Aorta (tissue), 5 donors: Measurements from ENCODE around the gene TSPO2. TPM values are rescaled to one million over a fixed set of nuclear protein-coding genes. Genes with fewer than 3 reads are reported as not detected.

Experiments used
- ATAC-seq: fragments of 200-7000 bp; cut with Tn5 transposase; one replicate; pipeline ENCODE4 v1.9.1; 2022; ENCODE audit warnings: moderate library complexity; ENCODE audit not compliant: low FRiP score
- DNase-seq, 2 donors: peaks; one replicate each; pipeline ENCODE4 v3.0.0-alpha.2; 2020
- H3K27ac ChIP-seq, 2 donors: one replicate each; pipeline ENCODE4 v1.5.1; 2013; ENCODE audit warnings: low read length in 2 of 2, mild to moderate bottlenecking in 2 of 2, moderate library complexity in 2 of 2, control low read depth in 1 of 2, inconsistent platforms in 1 of 2, low read depth in 1 of 2
- H3K27me3 ChIP-seq, 2 donors: one replicate each; pipeline ENCODE4 v1.6.1; 2013; ENCODE audit warnings: control low read depth in 1 of 2, low read length in 1 of 2, mild to moderate bottlenecking in 1 of 2, moderate library complexity in 1 of 2; ENCODE audit not compliant: insufficient read depth in 2 of 2, control insufficient read depth in 1 of 2
- H3K36me3 ChIP-seq, 2 donors: one replicate each; pipeline ENCODE4 v1.6.1; 2013; ENCODE audit warnings: control low read depth in 1 of 2, low read length in 1 of 2, mild to moderate bottlenecking in 1 of 2; ENCODE audit not compliant: insufficient read depth in 2 of 2, control insufficient read depth in 1 of 2
- H3K4me1 ChIP-seq, 2 donors: one replicate each; pipeline ENCODE4 v1.6.1; 2013; ENCODE audit warnings: low read length in 2 of 2, control low read depth in 1 of 2, mild to moderate bottlenecking in 1 of 2, moderate library complexity in 1 of 2; ENCODE audit not compliant: insufficient read depth in 2 of 2, control insufficient read depth in 1 of 2
- H3K4me3 ChIP-seq, 2 donors: one replicate each; pipeline ENCODE4 v1.5.1; 2013; ENCODE audit warnings: low read length in 2 of 2, control low read depth in 1 of 2, mild to moderate bottlenecking in 1 of 2
- H3K9me3 ChIP-seq: one replicate; pipeline ENCODE4 v1.6.1; 2013; ENCODE audit warnings: mild to moderate bottlenecking, low read length; ENCODE audit not compliant: control insufficient read depth
- WGBS, 2 donors: extraction: QIAGEN DNeasy Blood & Tissue Kit; methylation state at CpG; one replicate each; pipeline ENCODE4 v1.1.7; 2013; 5-methylcytosine and 5-hydroxymethylcytosine counted together
- intact Hi-C, 2 donors: fragments of 100-400 bp; cut with DNase I; formaldehyde crosslinking; loops; one replicate each; pipeline versions ENCODE4 v1.14.2 to v1.15.0; 2022
- polyA plus RNA-seq, 2 donors: library from polyadenylated mRNA; stranded (reverse); fragments of 200-250 nt; gene quantifications; one replicate each; pipeline ENCODE4 v1.2.3, GENCODE V29; 2013
- total RNA-seq, 2 donors: library from RNA; stranded (reverse); fragmentation: NEBNext Ultra II Directional; extraction: Animal tissue kit (Norgen Biotek cat#: 25700); gene quantifications; one replicate each; pipeline ENCODE4 v1.2.1, GENCODE V29; 2021
- donor health status: healthy with polysubstance abuse.
- donor health status: Bipolar disorder and iron deficiency.
- donor health status: DM: no; HTN: no; CAD: no.
- donor health status: DM: no; HTN: no; CAD: no.
- donor health status: DM: yes; HTN: yes; CAD: no.

Gene TSPO2
- total and polyA plus RNA-seq, 4 donors = not detected

DNA sequence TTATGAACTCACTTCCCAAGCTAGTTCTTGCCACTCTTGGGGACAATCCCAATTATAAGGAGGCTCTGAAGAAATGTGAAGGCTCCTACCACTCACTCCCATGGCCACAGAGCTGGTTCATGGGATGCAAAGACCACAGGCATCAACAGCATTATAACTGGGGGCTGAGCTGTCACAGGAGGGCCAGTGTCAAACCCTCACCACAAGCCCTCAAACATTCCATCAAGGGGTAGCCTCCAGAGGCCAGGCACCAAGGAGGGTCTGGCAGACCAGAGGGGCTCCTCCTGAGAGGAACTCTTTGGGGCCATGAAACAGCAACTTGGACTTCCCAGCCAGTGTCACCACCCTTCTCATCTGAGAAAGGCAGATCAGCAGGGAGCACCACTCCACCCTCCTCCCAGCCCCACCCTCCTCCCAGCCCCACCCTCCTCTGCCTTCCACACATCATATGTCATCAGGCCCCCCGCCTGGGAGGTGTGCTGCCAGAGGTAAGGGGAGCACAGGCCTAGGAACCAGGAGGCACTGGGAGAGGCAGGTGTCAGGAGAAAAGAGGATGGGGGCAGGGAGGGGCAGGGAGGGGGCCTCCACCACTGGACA is 1.2 kb upstream of the TSPO2 start:
- no peaks in the 10 kb centered on the region for H3K36me3 ChIP-seq
- no peaks in the 10 kb centered on the region for H3K27me3 ChIP-seq
- 85 to 87% methylated on average over 1 of the region's 1 CpG for WGBS, 2 donors
- H3K27ac ChIP-seq = no peak overlapping the region
- H3K9me3 ChIP-seq = no peaks in the 10 kb centered on the region
- DNase-seq (no peak), ATAC-seq (no peak)
- H3K4me3 ChIP-seq = no peak overlapping the region
- intact Hi-C loops = no loop called here
- H3K4me1 ChIP-seq = no peaks in the 10 kb centered on the region

GRCh38 chr6:41043151-41043550 is 884 bp downstream of the TSPO2 start:
- no peak overlapping the region for H3K27ac ChIP-seq
- H3K27me3 ChIP-seq = no peaks in the 10 kb centered on the region
- H3K4me3 ChIP-seq = no peak overlapping the region
- intact Hi-C loops = no loop called here
- H3K9me3 ChIP-seq = no peaks in the 10 kb centered on the region
- ATAC-seq = no peak
- no peak for DNase-seq
- 96 to 97% methylated on average over 3 of the region's 3 CpGs for WGBS, 2 donors
- H3K4me1 ChIP-seq = no peaks in the 10 kb centered on the region
- H3K36me3 ChIP-seq = no peaks in the 10 kb centered on the region

GRCh38 chr6:41045664-41046063 is 3.4 kb downstream of the TSPO2 start:
- DNase-seq (no peak), ATAC-seq (no peak)
- intact Hi-C loops = no loop called here
- Histone ChIP-seq H3K9me3 (no peaks in the 10 kb centered on the region), H3K27me3 (no peaks in the 10 kb centered on the region), H3K36me3 (no peaks in the 10 kb centered on the region), H3K4me1 (no peaks in the 10 kb centered on the region), H3K27ac (no peak overlapping the region), H3K4me3 (no peak overlapping the region)
- 73 to 79% methylated on average over 5 of the region's 5 CpGs for WGBS, 2 donors

- DNase-seq (no peak), ATAC-seq (no peak)
- H3K27me3 ChIP-seq = no peaks in the 10 kb centered on the region
- no peaks in the 10 kb centered on the region for H3K4me1 ChIP-seq
- H3K4me3 ChIP-seq = no peak overlapping the region
- no peaks in the 10 kb centered on the region for H3K9me3 ChIP-seq
- no peak overlapping the region for H3K27ac ChIP-seq
- intact Hi-C loops = no loop called here
- 72 to 75% methylated on average over 1 of the region's 1 CpG for WGBS, 2 donors
- H3K36me3 ChIP-seq = no peaks in the 10 kb centered on the region
Observed at GRCh38 chr6:41046084-41046483, 3.8 kb downstream of the TSPO2 start.

GRCh38 chr6:41047306-41047705 is 5.0 kb downstream of the TSPO2 start:
- intact Hi-C loops = no loop called here
- Histone ChIP-seq H3K4me1 (no peaks in the 10 kb centered on the region), H3K4me3 (no peak overlapping the region), H3K27ac (no peak overlapping the region), H3K9me3 (no peaks in the 10 kb centered on the region), H3K36me3 (no peaks in the 10 kb centered on the region), H3K27me3 (no peaks in the 10 kb centered on the region)
- WGBS, 2 donors = 93 to 98% methylated on average over 2 of the region's 2 CpGs
- ATAC-seq (no peak), DNase-seq (no peak)

DNA sequence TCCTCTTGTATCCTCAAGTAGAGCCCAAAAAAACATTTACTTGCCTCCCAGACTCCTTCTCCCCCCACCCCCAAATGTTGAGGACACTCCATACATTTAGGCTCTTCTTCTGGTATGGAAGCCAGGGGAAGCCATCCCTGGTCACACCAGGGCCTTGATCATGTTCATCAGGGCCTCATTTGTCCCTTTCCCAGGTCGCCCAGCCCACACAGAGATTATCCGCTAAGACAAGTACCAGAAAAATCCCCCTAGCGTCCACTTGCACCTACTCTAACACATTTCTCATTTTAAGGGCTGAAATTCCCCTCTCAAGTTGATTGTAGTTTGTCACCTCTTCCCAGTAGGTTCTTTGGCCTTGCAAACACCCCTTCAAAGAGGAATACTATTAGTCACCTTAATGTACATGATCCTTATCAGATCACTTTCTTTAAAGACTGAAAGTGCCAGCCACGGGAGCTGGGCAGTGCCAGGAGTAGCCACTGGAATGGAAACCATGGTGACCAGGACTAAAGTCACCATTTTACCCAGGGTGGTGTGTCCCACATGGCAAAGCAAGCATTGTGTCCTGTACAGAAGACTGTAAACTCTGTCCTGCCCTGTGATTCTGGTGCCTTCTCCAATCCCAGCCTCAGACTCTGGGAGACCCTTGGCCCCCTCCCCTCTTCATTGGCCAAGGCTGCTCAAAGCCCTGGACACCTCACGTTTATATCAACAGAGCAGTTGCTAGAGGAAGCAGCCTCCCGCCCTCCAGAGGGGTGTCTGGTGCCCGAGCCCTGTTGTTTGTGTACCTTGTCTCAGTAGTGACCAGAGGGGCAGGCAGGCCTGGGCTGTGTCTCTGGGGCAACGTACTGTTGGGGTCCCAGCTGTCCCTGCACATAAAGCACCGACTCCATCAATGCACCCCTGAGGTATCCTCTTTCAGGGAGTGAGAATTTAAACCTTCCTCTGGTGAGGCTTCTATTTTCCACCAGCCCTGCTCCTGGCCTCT is 5.8 kb downstream of the TSPO2 start:
- 75 to 76% methylated on average over 9 of the region's 9 CpGs for WGBS, 2 donors
- peak in 1 of 2 donors; percentile 60 for DNase-seq
- Histone ChIP-seq H3K4me1 (no peaks in the 10 kb centered on the region), H3K9me3 (no peaks in the 10 kb centered on the region), H3K36me3 (no peaks in the 10 kb centered on the region), H3K27ac (no peak overlapping the region), H3K4me3 (no peak overlapping the region), H3K27me3 (no peaks in the 10 kb centered on the region)
- intact Hi-C loops = no loop called here
- ATAC-seq = no peak

DNA sequence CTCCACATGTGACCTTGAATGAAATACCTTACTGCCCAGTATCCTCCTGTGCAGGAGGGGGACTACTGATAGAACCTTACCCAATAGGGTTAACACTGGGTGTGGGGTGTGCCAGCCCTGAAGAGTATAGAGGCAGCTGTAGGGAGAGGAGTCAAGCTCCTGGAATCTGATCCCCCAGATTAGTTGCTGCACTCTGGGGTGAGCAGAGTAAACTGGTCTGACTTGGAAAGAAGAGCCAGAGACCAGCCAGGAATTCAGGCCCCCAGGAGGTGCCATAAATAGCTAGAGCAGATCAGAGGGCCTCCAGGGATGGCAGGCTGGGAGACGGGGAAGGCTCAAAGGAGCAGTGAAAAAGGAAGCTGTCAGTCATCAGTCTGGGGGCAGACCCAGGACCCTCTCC is 7.3 kb downstream of the TSPO2 start:
- DNase-seq = no peak
- Histone ChIP-seq H3K36me3 (no peaks in the 10 kb centered on the region), H3K4me3 (no peak overlapping the region), H3K9me3 (no peaks in the 10 kb centered on the region), H3K4me1 (no peaks in the 10 kb centered on the region), H3K27me3 (no peaks in the 10 kb centered on the region), H3K27ac (no peak overlapping the region)
- intact Hi-C loops = no loop called here
- 26 to 30% methylated on average over 1 of the region's 1 CpG for WGBS, 2 donors
- ATAC-seq = no peak

- H3K27ac ChIP-seq = no peak overlapping the region
- no peak for ATAC-seq
- 84 to 89% methylated on average over 7 of the region's 7 CpGs for WGBS, 2 donors
- H3K4me3 ChIP-seq = no peak overlapping the region
- H3K4me1 ChIP-seq = no peaks in the 10 kb centered on the region
- intact Hi-C loops = no loop called here
- no peak for DNase-seq
- no peaks in the 10 kb centered on the region for H3K9me3 ChIP-seq
- H3K36me3 ChIP-seq = no peaks in the 10 kb centered on the region
- no peaks in the 10 kb centered on the region for H3K27me3 ChIP-seq
Observed at GRCh38 chr6:41049955-41050354, 7.7 kb downstream of the TSPO2 start.

GRCh38 chr6:41050536-41050935 is 8.3 kb downstream of the TSPO2 start:
- 83 to 86% methylated on average over 3 of the region's 3 CpGs for WGBS, 2 donors
- ATAC-seq (no peak), DNase-seq (no peak)
- no peaks in the 10 kb centered on the region for H3K27me3 ChIP-seq
- H3K36me3 ChIP-seq = no peaks in the 10 kb centered on the region
- no peaks in the 10 kb centered on the region for H3K4me1 ChIP-seq
- H3K9me3 ChIP-seq = no peaks in the 10 kb centered on the region
- intact Hi-C loops = no loop called here
- no peak overlapping the region for H3K4me3 ChIP-seq
- H3K27ac ChIP-seq = no peak overlapping the region
